Heart left ventricle (tissue), 13 donors: Measurements from ENCODE around the gene ZDHHC18.

ENCODE experiments used
- POLR2A ChIP-seq, 2 donors: fragments of 450-650 bp; IDR thresholded peaks; one replicate each; pipeline ENCODE4 v1.6.1; 2017; ENCODE audit warnings: antibody characterized with exemption in 2 of 2, mild to moderate bottlenecking in 2 of 2, moderate library complexity in 2 of 2
- TF ChIP-seq, protein P1 (sequence below), 12 donors: fragments of 200-600 bp; sonication (generic) in 4 of 12; IDR thresholded peaks; one replicate each; pipeline versions ENCODE4 v1.5.0 to v1.8.0; 2018 to 2022; ENCODE audit warnings: antibody characterized with exemption in 12 of 12, mild to moderate bottlenecking in 5 of 12
- donor health status: ischemic (EF 13 %, LVEDD 7.1; RV severe dilation, severe dysfunction).
- donor health status: DM: no; HTN: yes; CAD: no.
- donor health status: DM: no; HTN: no; CAD: no.
- donor health status: ischemic (EF 25% LVEDD 6.9; RV normal size, moderate dysfunction).
- donor health status: ischemic (EF 25% LVEDD 5.7; RV mildly dilated, moderate dysfunction).
- donor health status: ischemic (EF 35%, LVEDD 5.7; RV mildly dilated, moderate dysfunction).
- donor health status: nonischemic (EF 11% LVEDD 7.7; RV severe dilation, severe dysfunction).
- donor health status: DM: yes; HTN: yes; CAD: no.
- donor health status: PGD.
- donor health status: ischemic (EF 29% LVEDD 5.4; RV normal size, mild dysfunction).
- donor health status: nonischemic (EF 23%, LVEDD 6.1; RV moderate dilation, normal function).

DNA sequence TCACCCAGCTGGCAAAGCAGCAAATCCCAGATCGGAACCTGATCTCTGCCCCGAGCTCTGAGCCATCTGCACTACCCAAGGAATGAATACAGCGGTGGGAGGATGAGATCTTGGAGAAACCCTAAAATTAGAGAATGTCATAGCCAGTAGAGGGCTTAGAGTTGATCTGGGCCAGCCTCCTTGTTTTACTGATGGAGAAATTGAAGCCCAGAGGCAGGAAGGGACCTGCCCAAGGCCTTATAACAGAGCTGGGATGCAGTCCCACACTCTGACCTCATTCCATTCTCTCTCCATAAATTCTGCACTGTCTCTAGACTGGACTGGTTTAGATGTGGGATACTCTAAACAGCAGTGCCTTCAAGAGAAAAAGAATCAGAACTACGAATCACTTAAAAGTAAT lies 31.7 kb downstream of the ZDHHC18 start:
- no peak for TF ChIP-seq POLR2A (IDR thresholded peaks at IDR 0.05)
- TF ChIP-seq, protein P1, sequence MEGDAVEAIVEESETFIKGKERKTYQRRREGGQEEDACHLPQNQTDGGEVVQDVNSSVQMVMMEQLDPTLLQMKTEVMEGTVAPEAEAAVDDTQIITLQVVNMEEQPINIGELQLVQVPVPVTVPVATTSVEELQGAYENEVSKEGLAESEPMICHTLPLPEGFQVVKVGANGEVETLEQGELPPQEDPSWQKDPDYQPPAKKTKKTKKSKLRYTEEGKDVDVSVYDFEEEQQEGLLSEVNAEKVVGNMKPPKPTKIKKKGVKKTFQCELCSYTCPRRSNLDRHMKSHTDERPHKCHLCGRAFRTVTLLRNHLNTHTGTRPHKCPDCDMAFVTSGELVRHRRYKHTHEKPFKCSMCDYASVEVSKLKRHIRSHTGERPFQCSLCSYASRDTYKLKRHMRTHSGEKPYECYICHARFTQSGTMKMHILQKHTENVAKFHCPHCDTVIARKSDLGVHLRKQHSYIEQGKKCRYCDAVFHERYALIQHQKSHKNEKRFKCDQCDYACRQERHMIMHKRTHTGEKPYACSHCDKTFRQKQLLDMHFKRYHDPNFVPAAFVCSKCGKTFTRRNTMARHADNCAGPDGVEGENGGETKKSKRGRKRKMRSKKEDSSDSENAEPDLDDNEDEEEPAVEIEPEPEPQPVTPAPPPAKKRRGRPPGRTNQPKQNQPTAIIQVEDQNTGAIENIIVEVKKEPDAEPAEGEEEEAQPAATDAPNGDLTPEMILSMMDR (IDR thresholded peaks at IDR 0.05): no peak
